HepG2 (cell line): Measurements from ENCODE around the gene ZNF483. TPM values are rescaled to one million over a fixed set of nuclear protein-coding genes. Genes with fewer than 3 reads are reported as not detected.

Experiments
- ARNTL ChIP-seq: sonication (generic); formaldehyde crosslinking; IDR thresholded peaks from 2 replicates; pipeline ENCODE4 v1.4.0; 2020; ENCODE audit warnings: mild to moderate bottlenecking, missing genetic modification reagents
- CBX5 ChIP-seq: sonication (generic); formaldehyde crosslinking; IDR thresholded peaks from 2 replicates; pipeline ENCODE4 v1.4.0; 2020; ENCODE audit warnings: missing genetic modification reagents, borderline replicate concordance
- ELF3 ChIP-seq: IDR thresholded peaks from 2 replicates; pipeline ENCODE4 v1.6.1; 2016; ENCODE audit warnings: missing genetic modification reagents, missing compliant biosample characterization
- KAT8 ChIP-seq: IDR thresholded peaks from 2 replicates; pipeline ENCODE4 v1.6.1; 2016; ENCODE audit warnings: missing genetic modification reagents, missing compliant biosample characterization
- KLF12 ChIP-seq: sonication (generic); formaldehyde crosslinking; IDR thresholded peaks from 2 replicates; pipeline ENCODE4 v1.4.0; 2020; ENCODE audit warnings: missing genetic modification reagents, borderline replicate concordance
- KLF6 ChIP-seq: IDR thresholded peaks from 2 replicates; pipeline ENCODE4 v1.8.0; 2016; ENCODE audit warnings: missing biosample characterization, missing genetic modification reagents
- MIER2 ChIP-seq: IDR thresholded peaks from 2 replicates; pipeline ENCODE4 v1.6.1; 2016; ENCODE audit warnings: missing biosample characterization, missing genetic modification reagents
- MXD4 ChIP-seq: IDR thresholded peaks from 2 replicates; pipeline ENCODE4 v1.6.1; 2016; ENCODE audit warnings: mild to moderate bottlenecking, missing biosample characterization, missing genetic modification reagents
- MYC ChIP-seq: sonication (generic); formaldehyde crosslinking; IDR thresholded peaks from 2 replicates; pipeline ENCODE4 v1.9.0; 2021; ENCODE audit warnings: missing genetic modification reagents, borderline replicate concordance
- NONO ChIP-seq, 2 experiments: fragments of 450-650 bp in 1 of 2; sonication (generic) in 1 of 2; formaldehyde crosslinking in 1 of 2; IDR thresholded peaks in 1 of 2; conservative IDR thresholded peaks in 1 of 2; 2 replicates each; pipeline versions ENCODE4 v1.6.1 to v1.8.0; 2017 to 2022; ENCODE audit warnings: mild to moderate bottlenecking in 1 of 2, missing genetic modification reagents in 1 of 2, moderate library complexity in 1 of 2
- NR1H2 ChIP-seq: sonication (generic); formaldehyde crosslinking; IDR thresholded peaks from 2 replicates; pipeline ENCODE4 v1.8.1; 2022; ENCODE audit warnings: low read depth, missing genetic modification reagents, borderline replicate concordance
- NR2F1 ChIP-seq, 2 experiments: fragments of 450-650 bp in 1 of 2; formaldehyde crosslinking in 1 of 2; IDR thresholded peaks; 2 replicates each; pipeline versions ENCODE4 v1.5.0 to v1.6.1; 2016 to 2020; ENCODE audit warnings: mild to moderate bottlenecking in 1 of 2, missing compliant biosample characterization in 1 of 2, missing genetic modification reagents in 1 of 2, moderate library complexity in 1 of 2
- RAD51 ChIP-seq: fragments of 450-650 bp; IDR thresholded peaks from 2 replicates; pipeline ENCODE4 v1.6.1; 2016; ENCODE audit warnings: borderline replicate concordance
- RBM39 ChIP-seq: fragments of 200-400 bp; formaldehyde crosslinking; IDR thresholded peaks from one replicate; pipeline ENCODE4 v1.6.1; 2018; ENCODE audit warnings: antibody characterized with exemption, mild to moderate bottlenecking, low read depth, low read length; ENCODE audit not compliant: poor library complexity, severe bottlenecking
- SIX1 ChIP-seq: sonication (generic); formaldehyde crosslinking; IDR thresholded peaks from 2 replicates; pipeline ENCODE4 v1.4.0; 2020; ENCODE audit warnings: missing genetic modification reagents, borderline replicate concordance
- SNAPC2 ChIP-seq: sonication (generic); formaldehyde crosslinking; IDR thresholded peaks from 2 replicates; pipeline ENCODE4 v1.8.1; 2022; ENCODE audit warnings: mild to moderate bottlenecking, missing genetic modification reagents
- ZFY ChIP-seq: sonication (generic); formaldehyde crosslinking; IDR thresholded peaks from 2 replicates; pipeline ENCODE4 v1.4.0; 2020; ENCODE audit warnings: missing genetic modification reagents
- ZNF253 ChIP-seq: sonication (generic); formaldehyde crosslinking; IDR thresholded peaks from 2 replicates; pipeline ENCODE4 v1.8.0; 2022; ENCODE audit warnings: mild to moderate bottlenecking, missing genetic modification reagents, borderline replicate concordance
- ZNF292 ChIP-seq: sonication (generic); formaldehyde crosslinking; IDR thresholded peaks from 2 replicates; pipeline ENCODE4 v1.8.1; 2022; ENCODE audit warnings: mild to moderate bottlenecking, low read depth, missing genetic modification reagents, borderline replicate concordance
- ZNF382 ChIP-seq: sonication (generic); formaldehyde crosslinking; IDR thresholded peaks from 2 replicates; pipeline ENCODE4 v1.5.0; 2020; ENCODE audit warnings: missing genetic modification reagents, mild to moderate bottlenecking, borderline replicate concordance
- ZNF530 ChIP-seq: sonication (generic); formaldehyde crosslinking; IDR thresholded peaks from 2 replicates; pipeline ENCODE4 v1.5.0; 2020; ENCODE audit warnings: low read depth, mild to moderate bottlenecking, missing genetic modification reagents
- ZNF562 ChIP-seq: sonication (generic); formaldehyde crosslinking; IDR thresholded peaks from 2 replicates; pipeline ENCODE4 v1.8.0; 2022; ENCODE audit warnings: missing genetic modification reagents, borderline replicate concordance
- ZNF749 ChIP-seq: sonication (generic); formaldehyde crosslinking; IDR thresholded peaks from 2 replicates; pipeline ENCODE4 v1.8.0; 2022; ENCODE audit warnings: mild to moderate bottlenecking, missing genetic modification reagents, moderate library complexity, borderline replicate concordance
- ZNF766 ChIP-seq: sonication (generic); formaldehyde crosslinking; IDR thresholded peaks from 2 replicates; pipeline ENCODE4 v1.5.0; 2020; ENCODE audit warnings: missing genetic modification reagents, borderline replicate concordance
- polyA plus RNA-seq, 8 experiments: library from polyadenylated mRNA; depleted of rRNA in 3 of 8; stranded (reverse) in 7 of 8; unstranded in 1 of 8; fragments of >200 nt; fragmentation: Illumina TruSeq in 4 of 8; extraction: Trizol in 4 of 8; gene quantifications; 2 replicates each; pipeline versions ENCODE4 v1.2.1 to v1.2.3, GENCODE V29; 2011 to 2016; ENCODE audit warnings: low read depth in 4 of 8, missing spikeins in 1 of 8, mixed read lengths in 1 of 8; ENCODE audit not compliant: insufficient read depth in 1 of 8
- total RNA-seq, 5 experiments: library from RNA; depleted of rRNA; stranded (reverse); fragments of >200 nt; fragmentation: Illumina TruSeq; extraction: Trizol; gene quantifications; 2 replicates each; pipeline ENCODE4 v1.2.3, GENCODE V29; 2016; ENCODE audit warnings: low read depth in 1 of 5
- TF ChIP-seq, protein P1 (sequence below): sonication (generic); formaldehyde crosslinking; IDR thresholded peaks from 2 replicates; pipeline ENCODE4 v1.4.0; 2020; ENCODE audit warnings: mild to moderate bottlenecking, missing genetic modification reagents
- TF ChIP-seq, protein P2 (sequence below): sonication (generic); formaldehyde crosslinking; IDR thresholded peaks from 2 replicates; pipeline ENCODE4 v1.4.0; 2020; ENCODE audit warnings: mild to moderate bottlenecking, missing genetic modification reagents

ZNF483 gene
- total and polyA plus RNA-seq, 2 of the 13 experiments (the other 11 are each of a cell fraction or from before 2014, with no cell fraction given), result 2.0 to 9.5 TPM

DNA sequence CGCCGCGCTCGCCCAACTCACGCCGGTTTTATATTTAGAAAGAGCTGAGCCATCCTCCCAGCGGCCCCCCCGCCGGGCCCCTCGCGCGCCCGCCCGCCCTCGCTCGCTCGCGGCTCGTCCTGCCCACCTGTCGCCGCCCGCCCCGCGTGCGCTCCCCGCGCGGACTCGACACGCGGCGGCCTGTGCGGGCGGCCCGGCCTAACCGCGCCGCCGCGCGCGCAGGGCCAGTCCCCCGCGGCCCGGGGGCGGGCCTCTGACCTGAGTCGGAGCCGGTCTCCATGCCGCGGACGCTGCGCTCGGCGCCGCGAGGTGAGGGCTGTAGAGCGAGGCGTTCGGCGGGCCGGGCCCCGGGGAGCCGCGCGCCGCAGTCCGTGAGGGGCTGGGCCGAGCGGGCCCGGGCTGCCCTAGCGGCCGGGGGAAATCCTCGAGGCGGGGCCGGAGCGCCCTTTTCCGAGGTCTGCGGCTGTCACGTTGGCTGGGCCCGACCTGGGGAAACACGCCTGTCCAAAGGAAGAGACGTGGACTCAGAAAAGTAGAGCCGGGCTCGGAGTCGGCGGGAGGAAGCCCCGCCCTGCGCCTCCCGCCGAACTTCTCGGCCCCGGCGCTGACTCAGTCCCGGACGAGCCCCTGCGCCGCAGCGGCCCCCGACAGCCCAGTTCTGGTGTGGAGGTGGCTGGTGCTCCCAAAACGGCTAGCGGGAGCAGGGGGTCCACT, 41.0 kb upstream of the ZNF483 start, which contains the start of gene ECPAS (continued):
- TF ChIP-seq ELF3 (CRISPR knock-in tag), result peak; percentile 42; the same call in 1 of the 2 replicates
- TF ChIP-seq ZNF766 (CRISPR knock-in tag), result no peak
- TF ChIP-seq ZNF253 (CRISPR knock-in tag), result 0 out of 2 replicates have a peak, but pooled peaks have one; percentile 54
- no peak for TF ChIP-seq SIX1 (CRISPR knock-in tag)
- 0 out of 2 replicates have a peak, but pooled peaks have one; percentile 44 for TF ChIP-seq MIER2 (CRISPR knock-in tag)
- no peak for TF ChIP-seq ZNF562 (CRISPR knock-in tag)
- no peak for TF ChIP-seq ZNF292 (CRISPR knock-in tag)
- TF ChIP-seq NONO (IDR thresholded peaks at IDR 0.05), result no peak
- TF ChIP-seq NONO (CRISPR knock-in tag; conservative IDR thresholded peaks at IDR 0.05), result peak; percentile 63; the same call in 1 of the 2 replicates
- TF ChIP-seq SNAPC2 (CRISPR knock-in tag), result no peak
- TF ChIP-seq KLF12 (CRISPR knock-in tag), result no peak; the same call in 1 of the 2 replicates
- TF ChIP-seq CBX5 (CRISPR knock-in tag), result peak; percentile 46; the same call in 1 of the 2 replicates
- TF ChIP-seq ARNTL (CRISPR knock-in tag), result peak; percentile 28; the same call in 1 of the 2 replicates
- peak; percentile 68 for TF ChIP-seq RBM39
- no peak for TF ChIP-seq NR2F1 (CRISPR knock-in tag; IDR thresholded peaks at IDR 0.05)
- peak; percentile 72; the same call in 1 of the 2 replicates for TF ChIP-seq MYC
- no peak for TF ChIP-seq NR1H2 (CRISPR knock-in tag)
- no peak for TF ChIP-seq RAD51
- no peak for TF ChIP-seq ZNF382 (CRISPR knock-in tag)
- TF ChIP-seq, protein P1, sequence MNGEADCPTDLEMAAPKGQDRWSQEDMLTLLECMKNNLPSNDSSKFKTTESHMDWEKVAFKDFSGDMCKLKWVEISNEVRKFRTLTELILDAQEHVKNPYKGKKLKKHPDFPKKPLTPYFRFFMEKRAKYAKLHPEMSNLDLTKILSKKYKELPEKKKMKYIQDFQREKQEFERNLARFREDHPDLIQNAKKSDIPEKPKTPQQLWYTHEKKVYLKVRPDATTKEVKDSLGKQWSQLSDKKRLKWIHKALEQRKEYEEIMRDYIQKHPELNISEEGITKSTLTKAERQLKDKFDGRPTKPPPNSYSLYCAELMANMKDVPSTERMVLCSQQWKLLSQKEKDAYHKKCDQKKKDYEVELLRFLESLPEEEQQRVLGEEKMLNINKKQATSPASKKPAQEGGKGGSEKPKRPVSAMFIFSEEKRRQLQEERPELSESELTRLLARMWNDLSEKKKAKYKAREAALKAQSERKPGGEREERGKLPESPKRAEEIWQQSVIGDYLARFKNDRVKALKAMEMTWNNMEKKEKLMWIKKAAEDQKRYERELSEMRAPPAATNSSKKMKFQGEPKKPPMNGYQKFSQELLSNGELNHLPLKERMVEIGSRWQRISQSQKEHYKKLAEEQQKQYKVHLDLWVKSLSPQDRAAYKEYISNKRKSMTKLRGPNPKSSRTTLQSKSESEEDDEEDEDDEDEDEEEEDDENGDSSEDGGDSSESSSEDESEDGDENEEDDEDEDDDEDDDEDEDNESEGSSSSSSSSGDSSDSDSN (CRISPR knock-in tag), result peak; percentile 96
- TF ChIP-seq ZNF530 (CRISPR knock-in tag), result no peak
- 0 out of 2 replicates have a peak, but pooled peaks have one; percentile 25 for TF ChIP-seq KLF6 (CRISPR knock-in tag)
- TF ChIP-seq ZFY (CRISPR knock-in tag), result peak; percentile 95
- TF ChIP-seq ZNF749 (CRISPR knock-in tag), result peak; percentile 73; the same call in 1 of the 2 replicates
- peak; percentile 24; the same call in 1 of the 2 replicates for TF ChIP-seq MXD4 (CRISPR knock-in tag)
- peak; percentile 32; the same call in 1 of the 2 replicates for TF ChIP-seq KAT8 (CRISPR knock-in tag)
- TF ChIP-seq, protein P2, sequence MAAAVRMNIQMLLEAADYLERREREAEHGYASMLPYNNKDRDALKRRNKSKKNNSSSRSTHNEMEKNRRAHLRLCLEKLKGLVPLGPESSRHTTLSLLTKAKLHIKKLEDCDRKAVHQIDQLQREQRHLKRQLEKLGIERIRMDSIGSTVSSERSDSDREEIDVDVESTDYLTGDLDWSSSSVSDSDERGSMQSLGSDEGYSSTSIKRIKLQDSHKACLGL (CRISPR knock-in tag), result peak; percentile 43; the same call in 1 of the 2 replicates
